Spinal cord (tissue), 10 donors: Measurements from ENCODE around the gene VWA5B2. TPM values are rescaled to one million over a fixed set of nuclear protein-coding genes. Genes with fewer than 3 reads are reported as not detected.

Experiments used
- DNase-seq, 6 donors: peaks; one replicate each; pipeline versions ENCODE4 v3.0.0 to v3.0.0-alpha.2; 2013 to 2015; ENCODE audit warnings: low spot score in 6 of 6, low read depth in 4 of 6
- H3K27ac ChIP-seq: one replicate; pipeline ENCODE4 v1.5.1; 2013; ENCODE audit warnings: low read depth, low read length, control low read depth
- H3K27me3 ChIP-seq: one replicate; pipeline ENCODE4 v1.6.1; 2013; ENCODE audit warnings: low read length; ENCODE audit not compliant: control insufficient read depth, insufficient read depth
- H3K36me3 ChIP-seq: one replicate; pipeline ENCODE4 v1.6.1; 2013; ENCODE audit warnings: low read length; ENCODE audit not compliant: control insufficient read depth, insufficient read depth
- H3K4me1 ChIP-seq: one replicate; pipeline ENCODE4 v1.6.1; 2013; ENCODE audit warnings: low read length; ENCODE audit not compliant: control insufficient read depth, insufficient read depth
- H3K4me3 ChIP-seq: one replicate; pipeline ENCODE4 v1.5.1; 2013; ENCODE audit warnings: low read depth, low read length, control low read depth
- H3K9me3 ChIP-seq: one replicate; pipeline ENCODE4 v1.6.1; 2013; ENCODE audit warnings: low read length; ENCODE audit not compliant: control insufficient read depth, insufficient read depth
- WGBS: methylation state at CpG from one replicate; pipeline ENCODE4 v1.1.5; 2013; ENCODE audit warnings: missing lambda C conversion rate; ENCODE audit not compliant: insufficient coverage; 5-methylcytosine and 5-hydroxymethylcytosine counted together
- polyA plus RNA-seq, 2 donors: library from polyadenylated mRNA; unstranded; fragments of 120-200 nt; gene quantifications; one replicate each; pipeline ENCODE4 v1.2.1, GENCODE V29; 2013; ENCODE audit not compliant: insufficient read length in 2 of 2
- total RNA-seq, 2 donors: library from RNA; depleted of rRNA in 1 of 2; stranded (reverse); fragments of 120-200 nt in 1 of 2; fragments of >200 nt in 1 of 2; gene quantifications; one replicate each; pipeline versions ENCODE4 v1.2.3 to v1.2.4, GENCODE V29; 2013 to 2014
- donor health status: healthy.

VWA5B2 gene
- total and polyA plus RNA-seq, 4 donors = 4.6 to 55.5 (median 24.2) TPM

GRCh38 chr3:184240384-184241140, 11.2 kb downstream of the VWA5B2 start:
- Histone ChIP-seq H3K36me3 (peaks cover 59% of the 10 kb centered on the region), H3K27me3 (no peaks in the 10 kb centered on the region), H3K9me3 (no peaks in the 10 kb centered on the region), H3K27ac (no peak overlapping the region), H3K4me3 (no peak overlapping the region), H3K4me1 (peaks cover 6% of the 10 kb centered on the region)
- 67% methylated on average over 2 of the region's 4 CpGs for WGBS
- DNase-seq = no peak

GRCh38 chr3:184241141-184241446, 11.7 kb downstream of the VWA5B2 start:
- H3K27ac ChIP-seq = no peak overlapping the region
- H3K27me3 ChIP-seq = no peaks in the 10 kb centered on the region
- H3K36me3 ChIP-seq = peaks cover 57% of the 10 kb centered on the region
- H3K4me3 ChIP-seq = no peak overlapping the region
- peaks cover 6% of the 10 kb centered on the region for H3K4me1 ChIP-seq
- no peaks in the 10 kb centered on the region for H3K9me3 ChIP-seq
- WGBS = 21% methylated on average over 17 of the region's 17 CpGs
- no peak for DNase-seq

- no peak for DNase-seq
- Histone ChIP-seq H3K9me3 (no peaks in the 10 kb centered on the region), H3K4me1 (peaks cover 6% of the 10 kb centered on the region), H3K4me3 (no peak overlapping the region), H3K27ac (no peak overlapping the region), H3K36me3 (peaks cover 56% of the 10 kb centered on the region), H3K27me3 (no peaks in the 10 kb centered on the region)
- 17% methylated on average over 46 of the region's 46 CpGs for WGBS
Measured at GRCh38 chr3:184241447-184242296, 12.3 kb downstream of the VWA5B2 start.

GRCh38 chr3:184242297-184242685, 12.9 kb downstream of the VWA5B2 start:
- DNase-seq = no peak
- 94% methylated on average over 5 of the region's 5 CpGs for WGBS
- H3K27me3 ChIP-seq = no peaks in the 10 kb centered on the region
- H3K4me3 ChIP-seq = no peak overlapping the region
- H3K9me3 ChIP-seq = no peaks in the 10 kb centered on the region
- peaks cover 6% of the 10 kb centered on the region for H3K4me1 ChIP-seq
- peaks cover 56% of the 10 kb centered on the region for H3K36me3 ChIP-seq
- no peak overlapping the region for H3K27ac ChIP-seq

GRCh38 chr3:184248454-184249411, 19.3 kb downstream of the VWA5B2 start, which contains the start of gene ALG3:
Gene ALG3, minus strand, starts transcription at chr3:184248962. Its CDS starts 22 bp downstream, at chr3:184248940.
- WGBS = 0% methylated on average over 41 of the region's 49 CpGs
- Histone ChIP-seq H3K27me3 (no peaks in the 10 kb centered on the region), H3K4me1 (peaks cover 22% of the 10 kb centered on the region), H3K27ac (peak within 1 kb of the TSS; percentile 67), H3K9me3 (no peaks in the 10 kb centered on the region), H3K4me3 (peak within 1 kb of the TSS; percentile 91), H3K36me3 (peaks cover 18% of the 10 kb centered on the region)
- peak in 5 of 6 donors; percentile 77 to 96 (median 84) for DNase-seq

- peak within 1 kb of the TSS; percentile 91 for H3K4me3 ChIP-seq
- H3K27ac ChIP-seq = peak within 1 kb of the TSS; percentile 67
- DNase-seq = peak; percentile 82 to 98 (median 88)
- no peaks in the 10 kb centered on the region for H3K27me3 ChIP-seq
- H3K9me3 ChIP-seq = no peaks in the 10 kb centered on the region
- peaks cover 22% of the 10 kb centered on the region for H3K4me1 ChIP-seq
- peaks cover 9% of the 10 kb centered on the region for H3K36me3 ChIP-seq
- WGBS = under 1% methylated on average over 54 of the region's 54 CpGs
Measured at GRCh38 chr3:184249412-184250166, 20.2 kb downstream of the VWA5B2 start, which contains the start of gene EEF1AKMT4. Gene EEF1AKMT4, plus strand, starts transcription at chr3:184249672. Its CDS starts 23 bp downstream, at chr3:184249695.

- H3K27ac ChIP-seq = no peak overlapping the region
- H3K4me1 ChIP-seq = peaks cover 22% of the 10 kb centered on the region
- H3K27me3 ChIP-seq = no peaks in the 10 kb centered on the region
- peak overlapping the region; percentile 91 for H3K4me3 ChIP-seq
- under 1% methylated on average over 14 of the region's 20 CpGs for WGBS
- H3K9me3 ChIP-seq = no peaks in the 10 kb centered on the region
- peaks cover 2% of the 10 kb centered on the region for H3K36me3 ChIP-seq
- peak in 2 of 6 donors; percentile 82 to 88 for DNase-seq
Measured at GRCh38 chr3:184250167-184250828, 20.9 kb downstream of the VWA5B2 start.

- H3K4me3 ChIP-seq = no peak overlapping the region
- 94% methylated on average over 3 of the region's 3 CpGs for WGBS
- H3K9me3 ChIP-seq = no peaks in the 10 kb centered on the region
- peaks cover 9% of the 10 kb centered on the region for H3K36me3 ChIP-seq
- no peak overlapping the region for H3K27ac ChIP-seq
- peaks cover 10% of the 10 kb centered on the region for H3K27me3 ChIP-seq
- H3K4me1 ChIP-seq = peaks cover 19% of the 10 kb centered on the region
- no peak for DNase-seq
Measured at GRCh38 chr3:184255291-184256039, 26.1 kb downstream of the VWA5B2 start.
